T-helper 1 cell treated with Interleukin-12 subunit alpha and Interleukin-12 subunit beta and Interleukin-4 antibody, amounts not matched to agents 30 ng/mL and 1 ng/mL, for 36 hours (primary cell): ENCODE results near the gene FXYD5. TPM values are rescaled to one million over a fixed set of nuclear protein-coding genes. Genes with fewer than 3 reads are reported as not detected.

Experiments used
- intact Hi-C: fragments of 100-400 bp; cut with micrococcal nuclease; formaldehyde crosslinking; loops from one replicate; pipeline ENCODE4 v1.15.1; 2024
- total RNA-seq: library from RNA; stranded (reverse); gene quantifications from 2 replicates; pipeline ENCODE4 v1.2.3, GENCODE V29; 2022

The FXYD5 gene
- total RNA-seq, 1 donor from 2014 or later: 365 TPM

DNA sequence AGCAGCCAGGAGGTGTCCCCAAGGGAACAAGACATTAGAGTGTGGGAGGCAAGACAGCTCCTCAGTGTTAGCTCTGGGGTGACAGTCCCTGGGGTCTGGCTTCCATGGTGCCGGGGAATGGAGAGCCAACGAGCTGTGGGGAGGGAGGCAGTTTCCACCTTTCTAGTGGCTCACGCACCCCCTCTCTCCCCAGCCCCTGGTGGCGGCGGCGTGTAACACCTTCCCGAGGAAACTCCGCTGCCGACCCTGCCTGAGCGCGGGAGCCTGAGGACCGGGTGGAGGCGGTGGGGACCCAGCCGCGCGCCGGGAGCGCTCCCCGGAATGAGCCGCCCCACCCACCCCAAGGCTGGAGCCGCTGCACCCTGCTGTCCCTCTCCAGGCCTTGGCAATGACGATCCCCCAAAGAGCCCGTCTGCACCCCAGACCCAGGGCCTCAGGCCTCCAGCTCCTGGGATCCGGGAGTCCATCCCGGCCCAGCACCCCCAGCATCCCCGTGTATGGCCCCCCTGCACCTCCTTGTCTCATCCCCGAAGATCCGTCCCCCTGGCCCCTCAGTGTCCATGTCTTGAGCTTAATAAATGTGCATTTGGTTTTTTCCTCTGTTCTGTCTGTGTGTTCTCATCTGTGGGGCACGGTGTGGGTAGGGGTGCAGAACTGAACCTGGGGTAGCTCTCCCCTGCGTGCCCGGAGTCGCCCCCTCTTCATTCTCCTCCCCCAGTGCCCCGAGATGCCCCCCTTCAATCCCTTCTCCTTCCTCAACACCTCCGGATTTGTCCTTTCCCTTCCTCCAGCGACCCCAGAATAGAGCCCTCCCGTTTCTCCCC lies 622 bp upstream of the FXYD5 start:
- intact Hi-C loops: loop anchor here (1.0 to 2.0 kb wide), 2 partner anchors 19 to 30 kb away; no protein-coding TSS in a partner anchor

DNA sequence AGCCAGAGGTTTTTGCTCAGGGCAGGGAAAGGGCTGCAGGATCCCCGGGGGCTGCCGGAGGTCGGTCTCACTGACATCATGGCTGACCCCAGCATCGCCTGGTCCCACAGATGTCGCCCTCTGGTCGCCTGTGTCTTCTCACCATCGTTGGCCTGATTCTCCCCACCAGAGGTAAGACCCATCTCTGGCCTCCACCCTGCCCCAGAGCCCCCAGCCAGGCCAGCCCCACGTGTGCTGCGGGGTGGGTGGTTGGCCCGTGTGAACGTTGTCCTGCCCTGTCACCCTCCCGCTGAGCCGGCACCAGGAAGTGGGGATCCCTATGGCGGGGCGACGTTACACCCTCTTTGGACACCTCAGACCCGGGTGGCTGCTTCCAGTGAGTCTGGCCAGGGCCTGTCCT lies 906 bp downstream of the FXYD5 start:
- intact Hi-C loops: loop anchor here (1.0 to 2.0 kb wide), 4 partner anchors 14 to 55 kb away; no protein-coding TSS in a partner anchor

DNA sequence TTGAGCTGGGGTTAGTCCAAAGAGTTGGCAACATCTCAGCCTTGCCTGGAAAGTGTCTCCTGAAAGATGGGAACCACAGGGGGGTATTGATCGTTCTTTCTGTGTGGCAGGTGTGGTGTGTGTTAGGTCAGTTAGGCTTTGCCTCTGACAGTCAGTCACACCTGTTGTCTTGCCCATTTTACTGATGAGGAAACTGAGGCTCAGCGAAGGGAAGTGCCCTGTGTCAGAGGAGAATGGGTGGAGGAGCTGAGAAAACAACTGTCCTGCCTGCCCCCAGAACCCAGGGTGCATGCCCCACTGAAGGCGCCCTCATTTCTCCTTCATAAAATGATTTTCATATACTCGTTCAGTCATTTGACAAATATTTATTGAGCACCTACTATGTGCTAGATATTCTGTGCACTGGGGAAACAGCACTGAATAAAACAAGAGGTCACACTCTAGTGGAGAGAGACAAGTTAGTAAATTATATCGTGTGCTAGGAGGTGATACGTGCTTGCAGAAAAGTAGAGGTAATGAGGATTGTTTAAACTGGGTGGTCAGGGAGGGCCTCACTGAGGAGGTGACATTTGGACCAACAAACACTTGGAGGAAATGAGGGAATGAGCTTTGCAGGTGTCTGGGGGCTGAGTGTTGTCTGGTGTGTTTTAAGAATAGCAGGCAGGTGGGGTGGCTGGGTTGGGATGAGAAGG lies 1.6 kb downstream of the FXYD5 start:
- intact Hi-C loops: loop anchor here (1.0 to 2.0 kb wide), 4 partner anchors 15 to 54 kb away; no protein-coding TSS in a partner anchor

DNA sequence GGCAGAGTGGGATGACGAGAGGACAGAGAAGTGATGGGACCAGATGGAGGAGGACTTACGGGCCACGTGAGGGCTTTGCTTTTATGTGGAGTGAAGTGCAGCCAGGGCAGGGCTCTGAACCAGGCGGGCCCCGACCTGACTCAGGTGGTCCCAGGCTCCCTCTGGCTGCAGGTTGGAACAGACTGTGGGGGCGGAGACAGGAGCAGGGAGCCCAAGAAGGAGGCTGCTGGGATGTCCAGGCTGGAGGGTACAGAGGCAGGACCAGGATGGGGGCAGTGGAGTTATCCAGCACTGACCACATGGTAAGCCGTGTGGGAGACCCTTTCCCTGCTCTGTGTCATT lies 2.1 kb downstream of the FXYD5 start:
- intact Hi-C loops: no loop called here

DNA sequence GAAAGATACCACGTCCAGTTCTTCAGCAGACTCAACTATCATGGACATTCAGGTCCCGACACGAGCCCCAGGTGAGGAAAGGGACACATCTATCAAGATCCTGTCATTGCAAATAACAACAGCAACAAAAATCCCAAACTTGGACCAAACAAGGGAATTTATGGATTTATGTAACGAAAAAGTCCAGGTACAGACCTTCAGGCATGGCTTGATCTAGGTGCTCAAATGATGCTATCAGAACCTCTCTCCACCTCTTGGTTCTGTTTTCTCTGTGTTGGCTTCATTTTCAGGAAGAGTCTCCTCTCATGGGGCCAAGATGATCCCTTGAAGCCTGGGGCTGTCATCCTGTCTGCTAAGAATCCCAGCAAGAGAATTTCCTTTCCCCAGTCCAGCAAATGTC lies 2.9 kb downstream of the FXYD5 start:
- intact Hi-C loops: no loop called here

DNA sequence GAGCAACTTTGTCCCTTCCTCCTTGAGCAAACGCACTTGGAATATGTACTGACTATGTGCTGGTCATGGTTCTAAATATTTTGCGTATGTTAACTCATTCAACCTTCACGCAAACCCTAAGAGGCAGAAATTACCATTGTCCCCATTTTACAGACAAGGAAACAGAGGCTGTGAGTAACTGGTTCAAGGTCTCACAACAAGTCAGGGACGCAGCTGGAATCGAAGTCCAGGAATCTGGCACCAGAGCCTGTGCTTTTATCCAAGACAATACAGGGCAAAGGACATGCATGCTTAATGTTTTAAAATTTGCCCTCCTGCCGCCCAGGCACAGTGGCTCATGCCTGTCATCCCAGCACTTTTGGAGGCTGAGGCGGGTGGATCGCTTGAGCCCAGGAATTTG lies 5.1 kb downstream of the FXYD5 start:
- intact Hi-C loops: no loop called here

DNA sequence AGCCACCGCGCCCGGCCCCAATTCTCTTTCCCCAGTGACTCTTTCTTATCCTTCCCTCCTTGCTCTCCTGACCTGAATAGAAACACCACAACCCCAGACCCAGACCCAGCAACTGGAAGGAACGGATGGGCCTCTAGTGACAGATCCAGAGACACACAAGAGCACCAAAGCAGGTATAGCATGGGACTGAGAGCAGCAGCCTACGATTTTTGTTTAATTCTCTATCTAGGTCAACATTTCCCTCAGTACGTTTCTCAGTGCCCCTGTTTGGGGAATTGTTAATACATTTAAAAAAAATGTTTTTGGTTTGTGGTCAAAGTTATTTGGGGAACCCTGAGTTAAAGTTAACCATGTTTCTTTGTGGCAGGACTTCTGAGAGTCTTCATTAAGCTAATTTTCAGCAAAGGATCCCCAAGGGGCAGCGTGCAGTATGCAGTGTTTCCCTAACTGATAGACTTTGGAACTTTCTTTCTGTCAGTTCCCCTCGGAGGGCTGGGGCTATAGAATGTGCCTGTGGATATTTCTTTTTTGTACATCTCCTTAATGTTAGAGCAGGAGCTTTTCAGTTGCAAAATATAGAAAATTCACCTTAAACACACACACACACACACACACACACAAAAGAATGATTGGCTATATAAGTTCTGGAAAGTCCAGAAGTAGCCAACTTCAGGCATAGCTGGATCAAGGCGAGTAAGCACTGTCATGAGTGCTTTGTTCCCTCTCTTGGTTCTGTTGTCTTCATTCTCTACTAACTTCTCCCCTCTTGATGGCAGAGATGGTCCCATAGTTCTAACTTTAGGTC lies 6.3 kb downstream of the FXYD5 start:
- intact Hi-C loops: no loop called here

DNA sequence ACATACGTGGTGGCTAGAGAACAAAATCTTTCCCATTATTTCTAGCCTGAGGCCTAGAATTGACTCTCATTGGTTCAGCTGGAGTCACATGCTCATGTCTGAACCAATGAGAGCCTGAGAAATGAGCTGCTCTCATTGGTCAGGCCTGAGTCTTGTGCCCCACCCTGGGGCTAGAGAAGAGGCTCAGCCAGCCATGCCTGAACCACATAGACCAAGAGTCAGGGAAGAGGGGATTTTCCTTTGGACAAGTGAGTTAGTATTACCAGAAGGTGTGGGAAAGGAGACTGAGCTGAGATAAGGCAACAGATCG lies 6.9 kb downstream of the FXYD5 start:
- intact Hi-C loops: no loop called here

DNA sequence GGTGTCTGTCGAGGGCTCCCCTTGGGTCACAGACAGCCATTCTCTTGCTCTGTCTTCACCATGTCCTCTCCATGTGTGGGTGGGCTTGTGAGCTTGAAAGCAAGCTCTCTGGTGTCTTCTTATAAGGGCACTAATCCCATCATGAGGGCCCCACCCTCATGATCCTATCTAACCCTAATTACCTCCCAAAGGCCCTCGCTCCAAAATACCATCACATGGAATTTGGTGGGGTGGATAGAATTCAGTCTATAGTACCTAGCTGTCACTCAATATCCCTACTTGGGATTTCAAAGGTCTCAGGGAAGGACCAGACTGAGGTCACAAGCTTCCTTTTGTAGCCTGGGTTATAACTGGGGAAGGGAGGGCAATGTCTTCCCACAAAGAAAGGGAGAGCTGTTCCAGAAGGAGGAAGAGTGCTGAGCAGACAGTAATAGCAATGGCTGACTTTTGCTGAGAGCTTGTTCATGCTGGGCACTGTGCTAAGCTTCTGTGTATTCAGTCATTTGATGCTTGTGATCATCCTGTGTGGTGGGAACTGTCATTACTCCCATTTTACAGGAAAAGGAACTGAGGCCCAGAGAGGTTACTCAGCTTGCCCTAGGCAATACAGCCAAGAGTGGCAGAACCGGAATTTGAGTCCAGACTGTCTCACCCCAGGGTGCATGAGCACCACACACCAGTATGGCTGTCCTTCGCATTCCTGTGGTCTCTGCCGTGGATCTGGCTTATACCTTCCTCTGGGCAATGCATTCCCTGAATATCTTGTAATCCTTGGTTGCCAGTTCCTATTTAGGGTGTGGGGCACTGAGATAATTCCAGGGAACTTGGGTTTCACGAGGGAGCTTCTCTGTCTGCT lies 8.2 kb downstream of the FXYD5 start:
- intact Hi-C loops: no loop called here

DNA sequence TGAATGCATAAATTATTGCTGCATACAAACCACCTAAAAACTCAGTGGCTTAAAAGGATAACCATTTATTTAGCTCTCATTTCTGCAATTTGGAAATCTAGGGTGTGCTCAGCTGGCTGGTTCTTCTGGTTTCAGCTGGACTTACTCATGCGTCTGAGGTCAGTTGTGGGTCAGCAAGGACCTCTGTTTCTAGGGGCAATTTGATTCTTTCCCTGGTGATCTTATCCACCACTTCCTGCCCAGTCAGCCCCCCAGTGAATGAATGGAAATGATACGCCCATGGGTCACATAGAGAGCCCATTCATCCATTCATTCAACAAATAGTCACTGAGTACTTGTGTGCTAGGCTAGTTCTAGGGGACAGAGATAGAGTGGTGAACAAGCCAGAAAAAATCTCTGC lies 9.9 kb downstream of the FXYD5 start:
- intact Hi-C loops: no loop called here

DNA sequence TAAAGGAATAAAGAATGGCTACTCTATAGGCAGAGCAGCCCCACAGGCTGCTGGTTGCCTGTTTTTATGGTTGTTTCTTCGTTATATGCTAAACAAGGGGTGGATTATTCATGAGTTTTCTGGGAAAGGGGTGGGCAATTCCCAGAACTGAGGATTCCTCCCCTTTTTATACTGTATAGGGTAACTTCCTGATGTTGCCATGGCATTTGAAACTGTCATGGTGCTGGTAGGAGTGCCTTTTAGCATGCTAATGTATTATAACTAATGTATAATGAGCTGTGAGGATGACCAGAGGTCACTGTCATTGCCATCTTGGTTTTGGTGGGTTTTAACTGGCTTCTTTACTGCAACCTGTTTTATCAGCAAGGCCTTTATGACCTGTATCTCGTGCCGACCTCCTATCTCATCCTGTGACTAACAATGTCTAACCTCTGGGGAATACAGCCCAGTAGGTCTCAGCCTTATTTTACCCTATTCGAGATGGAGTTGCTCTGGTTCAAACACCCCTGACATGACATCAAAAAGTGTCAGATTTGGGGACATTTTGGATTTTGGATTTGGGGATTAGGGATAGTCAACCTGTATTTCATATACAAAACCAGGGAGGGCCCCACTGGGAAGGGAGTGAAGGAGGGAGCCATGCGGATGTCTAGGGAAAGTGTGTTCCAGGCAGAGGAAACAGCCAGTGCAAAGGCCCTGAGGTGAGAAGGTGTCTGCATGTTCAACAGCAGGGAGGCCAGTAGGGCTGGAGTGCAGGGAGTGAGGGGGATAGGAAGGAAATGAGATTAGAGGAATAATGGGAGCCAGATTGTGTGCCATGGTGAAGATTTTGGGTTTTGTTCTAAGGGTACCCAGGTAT lies 10.9 kb downstream of the FXYD5 start:
- intact Hi-C loops: no loop called here

DNA sequence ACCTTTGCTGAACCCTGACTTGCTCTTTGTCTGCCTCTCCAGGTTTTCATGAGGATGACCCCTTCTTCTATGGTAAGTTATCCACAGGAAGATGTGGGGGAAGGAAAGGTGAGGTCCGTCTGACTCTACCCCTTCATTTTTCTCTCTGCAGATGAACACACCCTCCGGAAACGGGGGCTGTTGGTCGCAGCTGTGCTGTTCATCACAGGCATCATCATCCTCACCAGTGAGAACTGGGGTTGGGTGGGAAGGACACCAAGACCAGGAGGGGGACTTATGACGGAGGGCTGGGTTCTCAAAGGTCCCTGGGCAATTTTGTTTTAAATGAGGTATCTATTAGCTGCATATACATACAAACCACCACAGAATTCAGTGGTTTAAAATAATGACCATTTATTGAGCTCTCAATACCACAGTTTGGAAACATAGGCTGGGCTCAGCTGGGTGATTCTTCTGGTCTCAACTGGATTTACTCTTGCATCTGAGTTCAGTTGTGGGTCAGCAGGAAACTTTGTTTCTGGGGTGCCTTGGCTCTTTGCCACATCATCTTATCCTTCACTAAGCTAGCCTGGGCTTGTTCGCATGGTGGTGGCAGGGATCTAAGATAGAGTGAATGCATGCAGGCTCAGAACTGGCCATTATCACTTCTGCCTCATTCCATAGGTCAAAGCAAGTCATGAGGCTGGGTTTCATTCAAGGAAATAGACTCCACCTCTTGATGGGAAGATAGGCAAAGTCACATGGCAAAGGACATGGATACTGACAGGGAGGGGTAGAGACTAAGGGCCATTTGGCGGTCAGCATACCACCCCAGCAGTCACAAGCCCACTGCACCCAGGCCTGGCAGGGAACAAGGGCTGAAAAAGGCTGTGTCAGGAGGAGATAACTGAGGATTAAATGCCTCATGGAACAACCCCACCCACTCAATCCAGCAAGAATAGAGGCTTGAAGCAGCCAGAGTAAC lies 11.8 kb downstream of the FXYD5 start:
- intact Hi-C loops: no loop called here

DNA sequence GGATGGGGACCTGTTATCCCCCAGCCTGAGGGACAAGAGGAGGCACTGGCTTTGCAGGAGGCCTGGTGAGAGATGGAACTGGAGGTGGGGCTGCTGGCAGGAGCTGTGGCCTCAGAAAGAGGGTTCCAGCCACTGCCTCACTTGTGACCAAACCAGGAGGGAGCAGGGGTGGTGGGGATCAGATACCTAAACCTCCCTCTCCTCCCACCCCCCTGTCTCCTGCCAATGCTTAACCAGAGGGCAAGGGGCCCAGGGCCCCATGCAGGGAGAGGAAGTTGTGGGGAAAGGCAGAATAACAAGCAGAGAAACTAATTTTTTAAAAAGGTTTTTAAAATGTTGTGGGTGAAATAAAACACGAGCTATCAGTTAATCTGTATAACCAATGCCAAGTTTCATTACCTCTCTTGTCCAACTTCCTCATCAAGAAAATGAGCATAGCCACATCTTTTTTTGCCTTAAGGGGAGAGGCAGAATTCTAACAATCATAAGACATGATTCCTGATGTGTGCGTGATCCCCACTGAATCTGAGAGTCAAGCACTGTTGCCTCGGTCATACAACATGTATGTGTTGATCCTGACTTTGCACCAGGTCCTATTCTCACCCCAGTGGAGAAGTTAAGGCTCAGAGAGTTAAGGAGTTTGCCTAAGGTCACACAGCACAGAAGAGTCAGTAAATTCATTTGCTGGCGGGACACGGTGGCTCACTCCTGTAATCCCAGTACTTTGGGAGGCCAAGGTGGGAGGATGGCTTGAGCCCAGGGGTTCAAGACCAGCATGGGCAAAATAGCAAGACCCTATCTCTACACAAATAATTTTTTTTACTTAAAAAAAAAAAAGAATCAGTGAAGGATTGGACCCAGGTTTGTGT lies 12.9 kb downstream of the FXYD5 start:
- intact Hi-C loops: no loop called here

DNA sequence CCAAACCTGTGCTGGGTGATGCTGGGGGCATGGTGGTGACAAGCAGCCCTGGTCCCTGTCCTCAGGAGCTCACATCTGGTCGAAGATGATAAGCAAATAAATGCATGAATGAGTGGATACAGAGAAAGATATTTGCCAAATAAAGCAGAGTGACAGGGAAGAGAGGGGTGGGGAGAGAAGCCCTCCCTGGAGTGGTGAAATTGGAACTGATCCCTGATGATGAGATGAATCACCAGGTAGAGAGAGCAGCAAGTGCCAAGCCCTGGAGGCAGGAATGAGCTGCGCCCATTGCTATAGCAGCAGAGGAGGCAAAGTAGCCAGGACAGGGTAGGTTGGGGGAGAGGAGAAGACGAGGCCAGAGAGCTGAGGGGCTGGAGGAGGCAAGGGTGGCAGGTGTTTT lies 13.7 kb downstream of the FXYD5 start:
- intact Hi-C loops: no loop called here

DNA sequence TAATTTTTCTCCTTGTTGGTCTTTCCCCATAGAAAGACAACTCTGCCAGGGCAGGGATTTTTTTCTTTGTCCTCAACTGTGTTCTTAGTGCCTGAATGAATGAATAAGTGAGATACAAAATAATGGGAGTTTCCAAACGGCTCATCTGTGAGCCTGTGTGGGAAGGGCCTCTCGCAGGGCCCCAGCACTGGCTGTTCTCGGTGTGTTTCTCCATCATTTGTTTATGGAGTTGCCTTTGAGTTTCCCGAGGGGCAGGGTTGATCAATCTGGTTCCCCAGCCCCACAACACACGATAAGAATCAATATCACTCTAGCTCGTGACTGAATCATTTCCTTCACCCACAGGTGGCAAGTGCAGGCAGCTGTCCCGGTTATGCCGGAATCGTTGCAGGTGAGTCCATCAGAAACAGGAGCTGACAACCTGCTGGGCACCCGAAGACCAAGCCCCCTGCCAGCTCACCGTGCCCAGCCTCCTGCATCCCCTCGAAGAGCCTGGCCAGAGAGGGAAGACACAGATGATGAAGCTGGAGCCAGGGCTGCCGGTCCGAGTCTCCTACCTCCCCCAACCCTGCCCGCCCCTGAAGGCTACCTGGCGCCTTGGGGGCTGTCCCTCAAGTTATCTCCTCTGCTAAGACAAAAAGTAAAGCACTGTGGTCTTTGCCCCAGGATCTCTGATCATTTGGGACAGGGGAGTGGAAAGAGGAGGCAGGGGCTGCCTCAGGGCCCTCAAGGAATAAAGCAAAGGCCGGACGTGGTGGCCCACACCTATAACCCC lies 14.9 kb downstream of the FXYD5 start:
- intact Hi-C loops: no loop called here

DNA sequence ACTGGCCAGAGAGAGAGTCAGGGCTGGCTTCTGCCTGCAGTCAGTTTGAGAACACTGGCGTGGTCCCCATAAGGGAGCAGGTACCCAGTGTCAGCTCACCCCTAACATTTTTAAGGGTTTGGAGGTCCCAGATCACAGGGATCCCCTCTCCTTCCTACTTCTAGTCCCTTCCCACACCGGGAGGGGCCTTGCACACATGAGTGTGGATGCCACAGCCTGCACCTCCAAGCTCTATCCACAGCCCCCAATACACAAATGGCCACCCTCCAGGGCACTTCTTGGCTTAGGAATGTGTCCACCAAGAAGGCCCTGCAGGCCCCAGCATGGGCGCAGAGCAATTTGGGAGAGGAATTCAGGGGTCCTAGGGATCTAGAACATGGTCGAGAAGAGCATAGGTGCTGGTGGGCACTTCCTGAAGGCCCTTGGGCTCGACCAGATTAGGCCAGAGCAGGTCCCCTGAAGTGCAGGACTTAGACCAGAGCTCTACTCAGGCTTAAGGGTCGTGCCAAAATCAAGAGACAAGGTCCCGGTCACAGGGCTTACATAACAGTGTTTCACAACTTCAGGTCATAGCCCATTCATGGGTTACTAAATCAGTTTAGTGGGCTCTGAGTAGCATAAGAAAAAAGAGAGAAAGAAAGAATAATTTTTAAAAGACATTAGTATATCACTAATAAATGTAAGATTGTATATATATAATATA lies 16.0 kb downstream of the FXYD5 start:
- intact Hi-C loops: loop anchor here (5.0 kb wide), 1 partner anchor 37 kb away; no protein-coding TSS in a partner anchor

DNA sequence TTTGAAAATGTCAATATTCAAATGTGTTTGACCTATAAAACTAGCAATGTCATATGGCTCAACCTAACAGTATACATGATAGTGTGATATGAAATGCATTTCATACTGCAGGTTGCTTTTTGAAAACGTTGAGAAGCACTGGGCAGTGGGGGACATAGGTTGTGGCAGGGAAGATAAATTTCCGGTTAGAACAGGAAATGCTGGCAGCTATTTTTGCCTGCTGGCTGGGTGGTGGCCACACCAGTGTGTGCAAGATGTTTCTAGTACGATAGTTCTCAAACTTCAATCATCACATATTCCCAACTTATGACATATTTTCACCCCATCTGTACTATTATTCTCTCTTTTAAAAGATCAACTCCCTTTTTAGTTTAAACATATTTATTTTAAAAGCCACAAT lies 17.2 kb downstream of the FXYD5 start:
- intact Hi-C loops: loop anchor here (2.0 to 5.0 kb wide), 2 partner anchors 17 to 36 kb away; partner anchors contain the start of gene FXYD5
